Activated CD4-positive, alpha-beta T cell treated with anti-CD3 and anti-CD28 coated beads for 4 hours (primary cell): Measurements from ENCODE around the gene SCOC.
"Not testable (repeated sequence)": the region's sequence is repeated elsewhere in the genome, so short reads cannot be mapped to it uniquely, and the experiment has no call there.

ENCODE experiments used
- DNase-seq, 2 donors: peaks; one replicate each; pipeline ENCODE4 v3.0.0-alpha.2; 2020

SCOC gene

DNA sequence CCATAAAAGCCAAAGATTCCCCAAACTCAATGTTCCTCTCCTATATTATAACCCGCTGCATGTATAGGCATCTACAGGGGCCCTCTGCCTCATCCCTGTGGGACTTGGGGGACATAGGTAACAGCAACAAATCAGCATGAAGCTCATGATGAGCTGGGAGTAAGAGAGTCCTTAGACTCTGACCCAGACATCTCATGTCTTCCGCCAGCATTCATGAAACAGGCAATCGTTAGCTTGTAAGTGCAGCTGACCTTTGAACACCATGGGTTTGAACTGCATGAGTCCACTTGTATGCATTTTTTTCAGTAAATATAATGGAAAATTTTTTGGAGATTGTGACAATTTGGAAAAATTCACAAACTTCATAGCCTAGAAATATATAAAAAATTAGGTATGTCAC, 10.4 kb upstream of the SCOC start:
- no peak for DNase-seq

DNA sequence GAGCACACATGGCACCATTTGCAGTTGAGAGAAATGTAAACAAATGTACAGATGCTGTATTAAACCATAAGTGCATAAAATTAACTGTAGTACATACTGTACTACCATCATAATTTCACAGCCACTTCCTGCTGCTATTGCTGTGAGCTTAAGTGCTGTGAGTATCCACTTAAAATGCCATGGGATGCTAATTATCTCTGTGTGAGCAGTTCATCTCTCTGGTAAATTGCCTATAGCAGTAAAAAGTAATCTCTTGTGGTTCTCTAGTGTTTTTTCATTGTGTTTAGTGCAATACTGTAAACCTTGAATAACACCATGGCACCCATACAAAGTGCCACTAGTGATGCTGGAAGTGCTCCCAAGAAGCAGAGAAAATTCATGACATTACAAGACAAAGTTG, 9.9 kb upstream of the SCOC start:
- no peak for DNase-seq

DNA sequence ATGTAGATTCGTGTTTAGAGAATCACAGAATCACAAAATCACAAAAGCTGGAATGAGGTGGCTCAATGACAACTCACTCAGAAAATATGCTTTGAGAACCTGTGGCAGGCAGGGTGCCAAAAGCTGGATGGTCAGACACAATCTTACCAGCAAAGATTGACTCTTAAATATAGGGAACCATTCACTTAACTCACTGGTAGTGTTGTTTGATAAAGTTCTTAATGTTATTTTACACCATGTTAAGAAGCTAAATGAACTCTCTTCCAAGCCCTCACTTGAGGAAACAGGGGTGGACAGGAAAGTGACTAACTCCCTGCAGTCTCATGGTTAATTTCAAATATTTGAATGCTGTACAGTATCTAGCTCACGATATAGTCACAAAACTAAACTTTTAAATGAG, 5.7 kb upstream of the SCOC start:
- DNase-seq: no peak

DNA sequence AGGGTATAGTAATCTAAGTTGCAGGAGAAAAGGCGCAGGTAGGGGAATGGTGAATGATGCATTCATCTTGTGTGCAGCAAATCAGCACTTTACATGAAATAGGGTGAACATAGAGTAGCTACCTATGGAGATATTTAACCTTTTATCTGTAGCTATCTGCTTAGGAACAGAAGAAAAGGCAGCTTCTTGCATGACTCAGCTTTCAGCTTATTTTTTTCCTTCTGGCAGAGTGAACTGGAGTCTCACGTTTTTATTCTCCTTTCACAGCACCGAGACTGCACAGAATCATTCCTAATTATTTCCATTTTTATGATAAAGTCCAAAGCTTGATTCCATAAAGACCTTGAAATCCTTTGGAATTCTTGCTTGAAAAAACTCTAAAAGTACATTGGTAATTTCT, 4.8 kb upstream of the SCOC start:
- no peak for DNase-seq

DNA sequence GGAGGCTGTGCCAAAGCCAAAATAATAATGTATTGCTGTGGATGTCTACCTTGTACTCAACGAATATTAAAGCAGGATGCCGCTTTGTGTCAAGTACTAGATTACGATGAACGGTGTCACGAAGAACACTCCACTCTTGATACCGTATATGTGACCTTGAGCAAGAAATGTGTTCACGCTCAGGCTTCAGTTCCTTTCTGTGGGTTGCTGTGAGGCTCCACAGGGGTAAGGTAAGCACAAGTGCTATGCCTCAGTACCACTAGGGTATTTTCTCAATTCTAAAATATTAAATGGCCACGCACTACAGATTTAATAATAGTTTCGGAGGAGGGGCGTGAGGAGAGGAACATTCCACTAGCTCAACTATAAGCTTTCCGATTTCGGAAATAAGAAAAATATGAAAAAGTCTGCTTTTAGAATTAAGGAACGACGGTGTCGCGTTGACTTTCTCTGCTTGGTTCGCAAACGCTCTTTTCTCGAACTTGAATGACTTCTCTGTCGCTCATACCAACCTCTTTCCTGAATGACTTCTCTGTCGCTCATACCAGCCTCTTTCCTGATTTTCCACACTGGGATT, 607 bp upstream of the SCOC start:
- peak; percentile 20 to 24 for DNase-seq

DNA sequence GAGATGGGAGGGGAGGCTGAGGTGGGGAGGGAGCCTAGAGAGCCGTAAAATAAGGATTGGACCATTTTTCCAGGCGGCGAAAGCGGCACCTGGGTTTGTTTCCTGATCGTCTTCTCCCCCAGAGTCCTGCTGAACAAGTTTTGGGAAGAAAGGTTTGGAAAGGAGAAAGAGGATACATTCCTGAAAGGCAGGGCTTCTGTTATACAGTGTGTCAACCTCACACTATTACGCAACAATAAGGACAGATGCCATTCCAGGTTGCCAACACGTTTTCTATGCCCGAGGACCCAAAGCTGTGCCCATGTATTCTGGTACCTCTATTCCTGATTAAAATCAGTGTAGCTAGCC, 658 bp downstream of the SCOC start:
- DNase-seq: no peak

DNA sequence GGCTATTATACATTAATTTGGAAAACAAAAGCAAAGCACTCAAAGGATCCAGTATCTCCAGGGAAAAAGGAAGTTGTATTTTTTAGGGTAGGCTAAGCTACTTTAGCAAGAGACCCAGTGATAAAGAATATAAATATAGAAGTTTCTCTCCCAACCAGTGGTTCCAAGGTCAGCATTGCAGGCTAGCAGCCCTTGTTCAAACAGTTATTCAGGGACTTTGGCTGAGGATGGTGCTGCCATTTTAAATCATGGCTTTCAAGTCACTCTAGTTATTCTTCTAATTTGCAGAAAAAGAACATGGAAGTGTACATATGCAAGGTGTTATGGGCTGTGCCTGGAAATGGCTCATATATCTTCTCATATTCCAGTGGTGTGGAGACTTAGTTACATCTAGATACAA, 9.3 kb downstream of the SCOC start:
- DNase-seq: no peak

DNA sequence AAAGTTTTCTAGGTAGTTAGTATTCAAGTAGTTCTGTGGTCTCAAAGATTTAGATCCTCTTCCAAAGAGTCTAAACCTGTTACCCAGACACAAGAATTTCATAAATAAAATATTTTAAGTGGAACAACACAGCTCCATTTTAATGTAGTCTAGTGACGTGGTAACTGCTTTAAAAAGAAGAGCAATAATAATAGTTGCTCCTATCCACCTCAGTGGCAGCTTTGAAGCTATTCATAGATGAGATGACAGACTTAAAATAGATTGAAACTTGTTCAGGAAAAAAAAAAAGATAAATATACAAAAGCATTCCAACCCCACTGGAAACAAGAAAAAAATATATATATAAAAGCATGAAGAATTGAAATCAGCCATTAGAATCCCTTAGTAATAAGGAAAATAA, 14.6 kb downstream of the SCOC start:
- no peak for DNase-seq

DNA sequence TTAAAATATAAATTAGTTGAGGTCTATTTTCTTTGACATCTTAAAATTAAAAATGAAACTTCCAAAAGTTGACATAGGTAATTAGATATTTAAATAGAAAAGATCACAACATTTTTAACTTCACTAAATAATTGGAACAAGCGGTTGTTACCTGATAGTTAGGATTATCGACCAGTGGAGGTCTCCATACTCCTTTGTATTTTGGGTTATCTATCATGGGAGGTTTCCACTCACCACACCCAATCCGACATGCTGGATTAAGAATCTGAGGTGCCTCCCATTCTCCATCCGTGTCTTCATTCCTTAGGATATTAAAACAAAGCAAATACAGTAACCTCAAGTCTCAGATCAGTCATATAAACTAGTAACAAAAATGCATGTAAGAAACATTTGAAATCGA, 22.2 kb downstream of the SCOC start:
- DNase-seq: no peak

DNA sequence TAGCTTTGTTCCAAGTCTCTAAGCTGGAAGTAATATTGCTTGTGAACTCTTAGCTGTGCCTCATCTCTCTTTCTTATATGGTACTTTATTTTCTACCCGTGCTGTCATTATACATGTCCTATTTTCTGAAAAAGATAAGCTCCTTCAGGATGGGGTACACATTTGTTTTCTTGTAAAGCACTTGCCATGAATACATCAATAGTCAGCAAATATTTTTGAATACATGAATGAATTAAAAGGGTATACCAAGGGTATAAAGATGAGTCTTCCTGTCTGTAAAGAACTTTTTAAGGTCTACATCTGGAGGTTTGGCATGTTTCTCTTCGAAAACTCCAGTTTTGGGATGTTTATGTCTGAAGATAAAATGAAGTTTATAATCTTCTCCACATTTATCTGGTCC, 26.7 kb downstream of the SCOC start:
- no peak for DNase-seq

DNA sequence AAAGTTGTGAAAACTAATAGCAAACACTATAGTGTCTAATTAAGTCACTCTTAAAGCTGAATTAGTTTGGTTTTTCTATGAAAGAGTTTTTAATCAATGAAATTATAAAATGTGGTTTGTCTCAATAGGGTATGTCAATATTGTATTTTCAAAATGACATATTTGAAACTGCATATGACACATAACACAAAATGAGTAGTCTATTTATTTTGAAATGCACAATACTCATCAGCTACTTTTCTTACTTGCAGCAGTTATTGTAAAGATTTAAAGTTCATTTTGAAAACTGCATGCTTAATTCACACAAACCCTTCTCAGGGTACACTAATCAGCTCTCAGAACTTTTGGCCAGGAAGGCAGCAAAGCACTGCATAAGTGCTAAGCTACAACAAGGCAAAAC, 32.8 kb downstream of the SCOC start:
- no peak for DNase-seq

DNA sequence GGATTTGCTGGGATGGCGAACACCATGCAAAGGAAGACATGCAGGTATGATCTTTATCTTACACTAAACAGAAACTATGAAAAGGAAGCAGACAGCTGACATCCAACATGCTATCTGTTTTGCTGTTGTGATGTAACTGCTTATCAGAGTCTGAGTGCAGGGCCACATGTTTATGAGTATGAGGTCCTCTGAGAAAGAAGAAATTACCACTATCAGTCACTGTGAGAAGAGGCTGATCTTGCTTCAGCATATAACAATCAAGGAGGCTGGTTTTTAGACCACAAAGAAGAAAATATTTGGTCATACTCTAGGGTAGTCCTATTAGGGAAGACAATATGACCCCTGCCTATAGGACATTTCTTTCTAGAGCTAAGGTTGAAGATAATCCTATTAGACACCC, 35.5 kb downstream of the SCOC start:
- DNase-seq: no peak

DNA sequence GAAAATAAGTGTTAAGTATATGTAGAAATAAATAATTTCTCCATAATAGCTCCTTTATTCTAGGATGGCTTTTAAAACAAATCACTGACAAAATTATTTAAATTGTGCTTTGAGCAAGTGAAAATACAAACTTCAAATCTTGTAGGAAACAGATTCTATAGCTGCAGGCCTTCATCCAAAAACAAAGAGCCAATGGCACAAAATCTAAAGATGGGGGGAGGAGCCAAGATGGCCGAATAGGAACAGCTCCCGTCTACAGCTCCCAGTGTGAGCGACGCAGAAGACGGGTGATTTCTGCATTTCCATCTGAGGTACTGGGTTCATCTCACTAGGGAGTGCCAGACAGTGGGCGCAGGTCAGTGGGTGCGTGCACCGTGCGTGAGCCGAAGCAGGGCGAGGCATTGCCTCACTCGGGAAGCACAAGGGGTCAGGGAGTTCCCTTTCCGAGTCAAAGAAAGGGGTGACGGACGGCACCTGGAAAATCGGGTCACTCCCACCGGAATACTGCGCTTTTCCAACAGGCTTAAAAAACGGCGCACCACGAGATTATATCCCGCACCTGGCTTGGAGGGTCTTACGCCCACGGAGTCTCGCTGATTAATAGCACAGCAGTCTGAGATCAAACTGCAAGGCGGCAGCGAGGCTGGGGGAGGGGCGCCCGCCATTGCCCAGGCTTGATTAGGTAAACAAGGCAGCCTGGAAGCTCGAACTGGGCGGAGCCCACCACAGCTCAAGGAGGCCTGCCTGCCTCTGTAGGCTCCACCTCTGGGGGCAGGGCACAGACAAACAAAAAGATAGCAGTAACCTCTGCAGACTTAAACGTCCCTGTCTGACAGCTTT, 39.9 kb downstream of the SCOC start:
- not testable (repeated sequence) for DNase-seq

DNA sequence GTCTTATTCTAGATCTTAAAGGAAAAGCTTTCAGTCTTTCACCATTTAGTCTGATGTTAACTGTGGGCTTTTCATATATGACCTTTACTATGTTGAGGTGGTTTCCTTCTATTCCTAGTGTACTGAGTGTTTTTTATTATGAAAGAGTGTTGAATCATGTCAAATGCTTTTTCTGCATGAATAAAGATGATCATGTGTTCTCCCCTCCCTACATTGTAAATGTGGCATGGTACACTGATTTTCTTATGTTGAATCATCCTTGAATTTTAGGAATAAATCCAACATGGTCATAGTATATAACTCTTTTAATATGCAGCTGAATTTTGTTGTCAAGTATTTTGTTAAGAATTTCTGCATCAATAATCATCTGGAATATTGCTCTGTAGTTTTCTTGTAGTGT, 49.7 kb downstream of the SCOC start:
- no peak for DNase-seq

DNA sequence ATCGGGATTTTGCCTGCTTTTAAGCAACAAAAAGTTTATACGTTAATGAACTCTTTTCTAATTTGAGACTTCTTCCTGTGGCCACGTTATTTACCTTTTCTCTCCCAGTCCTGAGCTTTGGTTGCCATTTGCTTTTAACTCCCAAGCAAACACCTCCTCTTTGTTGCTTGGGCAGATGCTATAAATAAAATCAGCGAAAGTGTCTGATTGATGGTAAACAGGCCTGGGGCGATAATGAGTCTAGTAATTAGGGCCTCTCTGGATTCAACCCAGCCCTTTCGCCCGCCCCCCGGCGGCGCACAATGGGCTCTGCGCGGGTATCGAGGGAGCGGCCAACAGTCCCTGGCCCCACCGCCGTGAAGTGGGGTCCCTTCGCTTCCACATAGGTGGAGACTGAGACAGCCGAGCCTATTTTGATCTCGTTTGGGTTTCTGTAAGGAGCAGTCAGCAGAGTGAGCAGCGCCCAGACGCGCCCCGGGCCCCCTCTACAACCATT, 53.2 kb downstream of the SCOC start:
- no peak for DNase-seq

DNA sequence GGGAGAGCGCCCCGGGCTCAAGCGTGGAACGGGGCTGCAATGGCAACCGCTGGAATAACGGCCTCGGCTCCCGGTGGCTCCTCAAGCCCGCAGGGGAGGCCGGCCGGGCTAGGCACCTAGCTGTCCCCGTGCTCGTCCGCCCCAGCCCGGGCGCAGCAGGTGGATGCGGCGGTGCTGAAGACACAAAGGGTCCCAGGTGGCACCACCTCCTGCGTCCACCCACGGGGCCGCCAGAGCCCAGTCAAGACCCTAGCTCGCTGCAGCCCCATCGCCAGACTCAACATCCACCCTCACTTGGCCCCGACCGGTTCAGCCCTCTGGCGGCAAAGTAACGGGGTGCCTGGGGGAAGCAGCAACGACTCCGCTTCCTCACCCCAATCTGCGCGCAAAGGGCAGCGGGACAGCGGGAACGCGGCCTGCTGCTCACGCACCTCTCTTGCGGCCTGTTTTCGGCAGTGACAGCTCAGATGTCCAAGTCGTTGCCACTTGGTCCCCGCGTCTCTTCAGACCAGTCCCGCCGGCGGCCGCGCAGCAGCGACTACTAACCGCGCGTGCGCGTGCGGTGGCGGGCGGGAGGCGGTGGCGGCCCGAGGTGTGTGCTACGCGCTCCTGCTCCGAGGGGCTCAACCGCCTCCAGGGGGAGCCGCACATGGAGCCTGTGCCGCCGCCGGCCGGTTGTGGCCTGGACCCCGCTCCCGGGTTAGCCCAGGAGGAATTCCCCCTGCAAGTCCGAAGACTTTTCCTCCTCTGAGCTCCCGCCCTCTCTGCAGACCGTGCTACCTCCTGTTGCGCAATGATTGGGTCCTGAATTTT, 53.9 kb downstream of the SCOC start, which contains the start of gene CLGN:
TSS of gene CLGN (minus strand) at position 543 of the 813 bp plus-strand sequence. CDS start 14,570 bp downstream, outside the sequence.
- DNase-seq: peak; percentile 18

DNA sequence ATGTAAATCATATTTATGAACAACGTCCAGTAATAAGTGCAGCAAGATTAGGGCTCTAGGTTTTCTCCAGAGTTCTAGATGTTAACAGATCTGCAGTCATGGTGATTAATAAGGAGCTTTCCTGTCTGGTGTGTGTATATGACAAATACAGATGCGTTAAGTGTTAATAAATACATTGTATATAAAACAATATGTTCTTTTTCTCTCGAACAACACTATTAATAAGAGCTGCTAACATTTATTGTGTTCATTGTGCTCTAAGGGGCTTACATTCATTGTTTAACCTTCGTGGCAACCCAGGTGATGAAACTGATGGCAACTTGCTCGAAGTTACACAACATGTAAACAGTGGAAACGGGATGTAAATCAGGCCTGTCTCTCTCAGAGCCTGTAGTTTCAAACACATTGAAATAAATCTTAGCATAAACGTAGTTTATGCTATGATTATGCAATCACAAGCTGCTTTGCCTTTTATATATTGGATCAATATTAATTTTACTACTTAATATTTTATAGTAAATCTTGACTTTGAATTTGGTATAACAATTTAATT, 54.5 kb downstream of the SCOC start:
- DNase-seq: no peak
